ENCODE results near the gene KRT9. TPM values are rescaled to one million over a fixed set of nuclear protein-coding genes. Genes with fewer than 3 reads are reported as not detected.

The KRT9 gene
- total and polyA plus RNA-seq, 10 of the 15 experiments (the other 5 are each of a cell fraction or from before 2014, with no cell fraction given) = not detected

- no peaks in the 10 kb centered on the region for H4K20me1 ChIP-seq (ENCODE audit: control insufficient read depth, insufficient read depth)
- RAD21 ChIA-PET (ENCODE audit: unreplicated experiment) = no interaction called here
- H3K27me3 ChIP-seq (replicated peaks in 1 of 2; ENCODE audit: control insufficient read depth in 2 of 2, insufficient read depth in 2 of 2, low read length in 1 of 2) = peaks cover 18 to 20% of the 10 kb centered on the region in 2 experiments
- H3K4me1 ChIP-seq (ENCODE audit: control insufficient read depth, insufficient read depth, low read length) = no peaks in the 10 kb centered on the region
- no peaks in the 10 kb centered on the region for H3K36me3 ChIP-seq (ENCODE audit: control insufficient read depth in 2 of 2, insufficient read depth in 2 of 2, low read length in 1 of 2)
- H2AFZ ChIP-seq (ENCODE audit: control insufficient read depth, low read depth, low read length) = no peak overlapping the region
- ATAC-seq = no peak
- no TSS peak for BruUV-seq (replicated peaks)
- no peak for TF ChIP-seq ZZZ3 (IDR thresholded peaks at IDR 0.05; ENCODE audit: control insufficient read depth, insufficient read length, low read depth)
- TF ChIP-seq NFXL1 (IDR thresholded peaks at IDR 0.05; ENCODE audit: borderline replicate concordance) = no peak
- H3K79me2 ChIP-seq (ENCODE audit: control insufficient read depth, insufficient read depth, low read length) = no peaks in the 10 kb centered on the region
- SMC1A ChIA-PET (ENCODE audit: uncharacterized antibody, unreplicated experiment) = no interaction called here
- intact Hi-C loops (cut with micrococcal nuclease; ENCODE audit: unreplicated experiment) = no loop called here
- POLR2A ChIA-PET = no interaction called here
- FAIRE-seq = no peak
- in situ Hi-C loops (cut with MboI) = no loop called here
- H3K4me2 ChIP-seq (ENCODE audit: control insufficient read depth, insufficient read depth) = no peak overlapping the region
- no peak overlapping the region for H3K27ac ChIP-seq (ENCODE audit: control insufficient read depth, insufficient read depth)
- DNase-seq (ENCODE audit: low read depth, low spot score) = no peak
- CTCF ChIA-PET = no interaction called here
- 13% methylated on average over 58 of the region's 62 CpGs for WGBS (ENCODE audit: insufficient coverage, insufficient replicate concordance, low lambda C conversion rate, missing lambda C conversion rate)
- H3K9me3 ChIP-seq (replicated peaks; ENCODE audit: control insufficient read depth, insufficient read depth, low read length) = no peaks in the 10 kb centered on the region; the same call in 2 of the 3 replicates
- no peak overlapping the region for H3K9ac ChIP-seq (ENCODE audit: control insufficient read depth, insufficient read depth, low read length)
- no peak overlapping the region for H3K4me3 ChIP-seq
Measured at GRCh38 chr17:41527063-41528023, 44.5 kb downstream of the KRT9 start.

DNA sequence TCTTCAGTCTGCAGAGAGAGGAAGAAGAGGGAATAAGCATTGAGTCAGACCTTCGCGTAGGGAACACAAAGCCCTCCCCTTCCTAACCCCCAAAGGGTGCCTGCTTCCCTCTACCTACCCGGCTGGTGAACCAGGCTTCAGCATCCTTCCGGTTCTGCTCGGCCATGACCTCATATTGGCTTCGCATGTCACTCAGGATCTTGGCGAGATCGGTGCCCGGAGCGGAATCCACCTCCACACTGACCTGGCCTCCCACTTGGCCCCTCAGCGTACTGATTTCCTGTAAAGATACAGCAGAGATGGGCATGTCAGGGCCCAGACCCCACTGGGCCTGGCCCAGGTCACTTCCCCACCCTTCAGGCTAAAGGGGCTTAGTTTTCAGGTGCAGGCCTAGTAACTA is 47.6 kb downstream of the KRT9 start:
- ATAC-seq (no peak), FAIRE-seq (no peak)
- no peak for TF ChIP-seq MLLT1 (IDR thresholded peaks at IDR 0.05)
- no peak for TF ChIP-seq RAD51 (IDR thresholded peaks at IDR 0.05)
- no peak for TF ChIP-seq YY1 (IDR thresholded peaks at IDR 0.05; ENCODE audit: low read depth, low read length)
- no peak for TF ChIP-seq IKZF2 (IDR thresholded peaks at IDR 0.05)
- no peak for TF ChIP-seq WRNIP1 (IDR thresholded peaks at IDR 0.05; ENCODE audit: borderline replicate concordance, low read depth, low read length)
- no peak for TF ChIP-seq ZNF592 (IDR thresholded peaks at IDR 0.05)
- TF ChIP-seq CHD2 (IDR thresholded peaks at IDR 0.05; ENCODE audit: borderline replicate concordance, low read depth, low read length) = no peak
- TF ChIP-seq SUZ12 (IDR thresholded peaks at IDR 0.05; ENCODE audit: unreplicated experiment) = no peak
- TF ChIP-seq TAF1 (IDR thresholded peaks at IDR 0.05; ENCODE audit: borderline replicate concordance, low read depth, low read length) = no peak

More for the DNA sequence above, 47.6 kb downstream of the KRT9 start:
- no peaks in the 10 kb centered on the region for H3K36me3 ChIP-seq (ENCODE audit: control insufficient read depth in 2 of 2, insufficient read depth in 2 of 2, low read length in 1 of 2)
- no peak overlapping the region for H2AFZ ChIP-seq (ENCODE audit: control insufficient read depth, low read depth, low read length)
- ChIA-PET POLR2A (no interaction called here), SMC1A (ENCODE audit: uncharacterized antibody, unreplicated experiment) (no interaction called here), RAD21 (ENCODE audit: unreplicated experiment) (no interaction called here), CTCF (no interaction called here)
- intact Hi-C loops (cut with micrococcal nuclease; ENCODE audit: unreplicated experiment) (no loop called here), in situ Hi-C loops (cut with MboI) (no loop called here)
- whole genome bisulfite sequencing (ENCODE audit: insufficient coverage, insufficient replicate concordance, low lambda C conversion rate, missing lambda C conversion rate) = 59% methylated on average over 11 of the region's 11 CpGs
- no peak for DNase-seq (ENCODE audit: low read depth, low spot score)
- H3K79me2 ChIP-seq (ENCODE audit: control insufficient read depth, insufficient read depth, low read length) = no peaks in the 10 kb centered on the region
- no peaks in the 10 kb centered on the region for H3K4me1 ChIP-seq (ENCODE audit: control insufficient read depth, insufficient read depth, low read length)
- H3K27ac ChIP-seq (ENCODE audit: control insufficient read depth, insufficient read depth) = no peak overlapping the region
- peaks cover 8 to 11% of the 10 kb centered on the region in 2 experiments for H3K27me3 ChIP-seq (replicated peaks in 1 of 2; ENCODE audit: control insufficient read depth in 2 of 2, insufficient read depth in 2 of 2, low read length in 1 of 2)
- H3K4me2 ChIP-seq (ENCODE audit: control insufficient read depth, insufficient read depth) = no peak overlapping the region
- H4K20me1 ChIP-seq (ENCODE audit: control insufficient read depth, insufficient read depth) = no peaks in the 10 kb centered on the region
- no peak overlapping the region for H3K4me3 ChIP-seq
- H3K9ac ChIP-seq (ENCODE audit: control insufficient read depth, insufficient read depth, low read length) = no peak overlapping the region
- H3K9me3 ChIP-seq (replicated peaks; ENCODE audit: control insufficient read depth, insufficient read depth, low read length) = no peaks in the 10 kb centered on the region; the same call in 2 of the 3 replicates
- no TSS peak for BruUV-seq (replicated peaks)
